ENCODE data around the gene SPATA2.
"Not testable (repeated sequence)": the region's sequence is repeated elsewhere in the genome, so short reads cannot be mapped to it uniquely, and the experiment has no call there.

SPATA2 gene

GRCh38 chr20:49905415-49906091 lies 9.8 kb downstream of the SPATA2 start:
- no peak for TF ChIP-seq CTCF (IDR thresholded peaks at IDR 0.05; ENCODE audit: low read depth, low read length)
- H3K4me3 ChIP-seq (ENCODE audit: low read depth, low read length): no peak overlapping the region
- peaks cover 47% of the 10 kb centered on the region for H3K36me3 ChIP-seq
- H3K9me3 ChIP-seq (ENCODE audit: severe bottlenecking): no peaks in the 10 kb centered on the region
- no peak for DNase-seq
- H3K27me3 ChIP-seq (ENCODE audit: insufficient read depth, low read depth, severe bottlenecking): no peaks in the 10 kb centered on the region
- no peak overlapping the region for H3K27ac ChIP-seq

DNA sequence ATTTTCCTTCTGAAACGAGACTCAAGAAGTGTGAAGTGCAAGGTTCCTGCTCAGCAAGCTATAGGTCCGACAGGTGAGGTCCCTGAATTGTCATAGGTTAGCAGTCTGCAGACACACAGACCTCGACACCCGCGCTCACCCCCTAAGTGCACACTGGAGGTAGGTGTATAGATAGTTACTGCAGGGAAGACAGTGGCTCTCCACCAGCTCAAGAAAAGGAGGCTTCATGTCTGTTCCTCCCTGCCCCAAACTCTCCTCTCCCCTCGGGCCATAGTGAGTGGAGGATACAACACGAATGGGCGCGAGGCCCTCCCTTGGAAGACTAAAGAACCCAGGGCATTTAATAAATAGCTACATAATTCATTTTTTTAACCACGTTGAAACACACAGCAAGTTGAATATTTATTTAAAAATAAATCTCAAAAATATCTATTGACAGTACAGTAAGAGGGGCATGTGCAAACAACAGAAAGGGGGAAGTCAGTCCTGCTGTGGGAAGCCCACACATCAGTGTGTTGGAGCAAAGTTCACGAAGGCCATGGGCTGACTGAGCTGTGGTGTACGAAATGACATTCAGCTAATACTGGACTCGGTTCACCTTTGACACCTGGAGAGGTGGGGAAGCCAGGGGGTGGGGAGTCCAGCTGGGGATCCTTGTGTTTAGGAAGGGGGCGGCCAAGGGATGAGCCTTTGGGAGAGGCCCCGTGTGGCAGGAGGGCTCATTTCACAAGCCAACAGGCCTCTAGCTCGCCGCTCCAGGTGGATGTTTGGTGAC lies 10.7 kb downstream of the SPATA2 start:
- peaks cover 47% of the 10 kb centered on the region for H3K36me3 ChIP-seq
- no peak for TF ChIP-seq CTCF (IDR thresholded peaks at IDR 0.05; ENCODE audit: low read depth, low read length)
- no peak for DNase-seq

GRCh38 chr20:49901588-49901987 lies 13.7 kb downstream of the SPATA2 start:
- no peak for TF ChIP-seq CTCF (IDR thresholded peaks at IDR 0.05; ENCODE audit: low read depth, low read length)
- DNase-seq: no peak

More for the DNA sequence above, 10.7 kb downstream of the SPATA2 start:
- Histone ChIP-seq H3K9me3 (ENCODE audit: severe bottlenecking) (no peaks in the 10 kb centered on the region), H3K27me3 (ENCODE audit: insufficient read depth, low read depth, severe bottlenecking) (no peaks in the 10 kb centered on the region), H3K4me3 (ENCODE audit: low read depth, low read length) (no peak overlapping the region), H3K27ac (no peak overlapping the region)

GRCh38 chr20:49899541-49900383 lies 15.6 kb downstream of the SPATA2 start:
- peaks cover 11% of the 10 kb centered on the region for H3K36me3 ChIP-seq
- no peak for DNase-seq
- no peak for TF ChIP-seq CTCF (IDR thresholded peaks at IDR 0.05; ENCODE audit: low read depth, low read length)
- no peak overlapping the region for H3K27ac ChIP-seq
- H3K9me3 ChIP-seq (ENCODE audit: severe bottlenecking): no peaks in the 10 kb centered on the region
- no peaks in the 10 kb centered on the region for H3K27me3 ChIP-seq (ENCODE audit: insufficient read depth, low read depth, severe bottlenecking)
- H3K4me3 ChIP-seq (ENCODE audit: low read depth, low read length): no peak overlapping the region

More at GRCh38 chr20:49901588-49901987, 13.7 kb downstream of the SPATA2 start:
- no peak overlapping the region for H3K4me3 ChIP-seq (ENCODE audit: low read depth, low read length)
- no peaks in the 10 kb centered on the region for H3K9me3 ChIP-seq (ENCODE audit: severe bottlenecking)
- peaks cover 25% of the 10 kb centered on the region for H3K36me3 ChIP-seq
- no peak overlapping the region for H3K27ac ChIP-seq
- no peaks in the 10 kb centered on the region for H3K27me3 ChIP-seq (ENCODE audit: insufficient read depth, low read depth, severe bottlenecking)

DNA sequence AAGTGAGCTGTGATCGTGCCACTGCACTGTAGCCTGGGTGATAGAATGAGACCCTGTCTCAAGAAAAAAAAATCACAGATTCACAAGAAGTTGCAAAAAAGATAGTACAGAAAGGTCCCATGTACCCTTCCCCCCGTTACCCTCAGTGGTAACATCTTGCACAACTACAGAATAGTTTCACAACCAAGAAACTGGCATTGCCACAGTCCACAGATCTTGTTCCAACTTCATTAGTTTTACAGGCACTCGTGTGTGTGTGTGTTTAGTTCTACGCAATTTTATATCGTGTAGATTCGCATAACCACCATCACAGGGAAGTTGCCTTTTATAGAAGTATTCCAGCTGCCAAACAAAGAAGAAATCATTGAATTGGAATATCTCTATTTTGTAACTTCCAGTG lies 19.1 kb downstream of the SPATA2 start:
- no peak for DNase-seq
- Histone ChIP-seq H3K9me3 (ENCODE audit: severe bottlenecking) (no peaks in the 10 kb centered on the region), H3K4me3 (ENCODE audit: low read depth, low read length) (no peak overlapping the region), H3K27me3 (ENCODE audit: insufficient read depth, low read depth, severe bottlenecking) (no peaks in the 10 kb centered on the region), H3K36me3 (no peaks in the 10 kb centered on the region), H3K27ac (no peak overlapping the region)
- no peak for TF ChIP-seq CTCF (IDR thresholded peaks at IDR 0.05; ENCODE audit: low read depth, low read length)

GRCh38 chr20:49895474-49896093 lies 19.7 kb downstream of the SPATA2 start:
- H3K27ac ChIP-seq; H3K27me3 ChIP-seq (ENCODE audit: insufficient read depth, low read depth, severe bottlenecking); H3K9me3 ChIP-seq (ENCODE audit: severe bottlenecking); H3K4me3 ChIP-seq (ENCODE audit: low read depth, low read length); H3K36me3 ChIP-seq; DNase-seq: not testable (repeated sequence)

Measured in WERI-Rb-1 (cell line).